ENCODE results near the gene EEFSEC. TPM values are rescaled to one million over a fixed set of nuclear protein-coding genes. Genes with fewer than 3 reads are reported as not detected.

The EEFSEC gene
- total and polyA plus RNA-seq, 2 of the 8 experiments (the other 6 are each of a cell fraction or from before 2014, with no cell fraction given), result 13.1 to 19.8 TPM

- TF ChIP-seq CHD7 (IDR thresholded peaks at IDR 0.05; ENCODE audit: insufficient replicate concordance, low read length) (no peak), POLR2A (IDR thresholded peaks at IDR 0.05; ENCODE audit: control extremely low read depth in 1 of 2, low read depth in 2 of 2, low read length in 2 of 2) (no peak), CBX5 (IDR thresholded peaks at IDR 0.05; ENCODE audit: low read depth, low read length) (no peak), FOSL1 (IDR thresholded peaks at IDR 0.05; ENCODE audit: insufficient read depth, low read depth, low read length) (no peak)
Measured at GRCh38 chr3:128179484-128179819, 26.2 kb downstream of the EEFSEC start (continued).
